Uterus (tissue), 2 donors: Measurements from ENCODE around the gene PRDM15.

ENCODE experiments used
- CTCF ChIP-seq, 4 experiments: fragments of 200-600 bp in 2 of 4; fragments of 450-650 bp in 2 of 4; sonication (generic) in 2 of 4; IDR thresholded peaks; one replicate each; pipeline ENCODE4 v1.5.1; 2016 to 2019; ENCODE audit warnings: antibody characterized with exemption in 4 of 4, mild to moderate bottlenecking in 2 of 4, moderate library complexity in 1 of 4
- POLR2A ChIP-seq, 2 donors: fragments of 450-650 bp; IDR thresholded peaks; one replicate each; pipeline ENCODE4 v1.6.1; 2016; ENCODE audit warnings: antibody characterized with exemption in 2 of 2, mild to moderate bottlenecking in 1 of 2, moderate library complexity in 1 of 2

GRCh38 chr21:41907496-41908258, 28.5 kb upstream of the PRDM15 start:
- TF ChIP-seq CTCF (IDR thresholded peaks at IDR 0.05) (no peak), POLR2A (IDR thresholded peaks at IDR 0.05) (no peak)
